Spleen (tissue), 7 donors: ENCODE results near the gene ARRB2.

ENCODE experiments used
- CTCF ChIP-seq, 11 experiments: fragments of 200-600 bp in 7 of 11; fragments of 450-650 bp in 4 of 11; sonication (generic) in 4 of 11; IDR thresholded peaks in 8 of 11; conservative IDR thresholded peaks in 3 of 11; 1 replicate in 7 of 11; 2 replicates in 4 of 11; pipeline versions ENCODE4 v1.4.0 to v1.8.0; 2016 to 2021; ENCODE audit warnings: antibody characterized with exemption in 11 of 11, inconsistent platforms in 4 of 11, mild to moderate bottlenecking in 1 of 11
- POLR2A ChIP-seq, 3 donors: fragments of 450-650 bp; IDR thresholded peaks; one replicate each; pipeline ENCODE4 v1.5.1; 2017; ENCODE audit warnings: antibody characterized with exemption in 3 of 3, mild to moderate bottlenecking in 1 of 3
- POLR2AphosphoS5 ChIP-seq, 3 donors: sonication (generic); formaldehyde crosslinking; IDR thresholded peaks; one replicate each; pipeline ENCODE4 v1.5.1; 2017; ENCODE audit warnings: antibody characterized with exemption in 3 of 3
- donor health status: DM: no; HTN: no; CAD: no; lungs with moderate emphysema.
- donor health status: DM: no; HTN: no; CAD: no.
- donor health status: DM: no; HTN: no; CAD: no.

GRCh38 chr17:4742133-4742532, 31.7 kb downstream of the ARRB2 start:
- TF ChIP-seq CTCF (IDR thresholded peaks at IDR 0.05 in 8 of 11, conservative IDR thresholded peaks at IDR 0.05 in 3 of 11), result no peak
- TF ChIP-seq POLR2A (IDR thresholded peaks at IDR 0.05), result no peak
- TF ChIP-seq POLR2AphosphoS5 (IDR thresholded peaks at IDR 0.05), result no peak
